ENCODE measurements around the gene AURKAIP1.
"Not testable (repeated sequence)": the region's sequence is repeated elsewhere in the genome, so short reads cannot be mapped to it uniquely, and the experiment has no call there.

The AURKAIP1 gene

GRCh38 chr1:1385339-1385738 lies 10.3 kb upstream of the AURKAIP1 start:
- DNase-seq = not testable (repeated sequence)

GRCh38 chr1:1381294-1381693 lies 6.3 kb upstream of the AURKAIP1 start:
- DNase-seq = no peak

- DNase-seq = no peak
Observed at GRCh38 chr1:1380860-1381259, 5.9 kb upstream of the AURKAIP1 start.

- no peak for DNase-seq
Observed at GRCh38 chr1:1377540-1378205, 2.7 kb upstream of the AURKAIP1 start.

- no peak for DNase-seq
Observed at GRCh38 chr1:1376551-1377226, 1.7 kb upstream of the AURKAIP1 start.

- no peak for DNase-seq
Observed at GRCh38 chr1:1374589-1374928, 448 bp downstream of the AURKAIP1 start.

GRCh38 chr1:1373815-1374588 lies 1.0 kb downstream of the AURKAIP1 start:
- no peak for DNase-seq

GRCh38 chr1:1373051-1373814 lies 1.8 kb downstream of the AURKAIP1 start:
- no peak for DNase-seq

- peak; percentile 62 to 79 for DNase-seq
Observed at GRCh38 chr1:1371746-1372711, 3.0 kb downstream of the AURKAIP1 start.

GRCh38 chr1:1371364-1371745 lies 3.7 kb downstream of the AURKAIP1 start:
- peak in 1 of 2 experiments; percentile 34 for DNase-seq

- no peak for DNase-seq
Observed at GRCh38 chr1:1370771-1371300, 4.2 kb downstream of the AURKAIP1 start.

GRCh38 chr1:1370094-1370493 lies 4.9 kb downstream of the AURKAIP1 start:
- DNase-seq = not testable (repeated sequence)

GRCh38 chr1:1367315-1367714 lies 7.7 kb downstream of the AURKAIP1 start:
- DNase-seq = no peak

GRCh38 chr1:1366699-1367066 lies 8.3 kb downstream of the AURKAIP1 start:
- no peak for DNase-seq

GRCh38 chr1:1365875-1366698 lies 8.9 kb downstream of the AURKAIP1 start:
- no peak for DNase-seq

- no peak for DNase-seq
Observed at GRCh38 chr1:1364266-1364665, 10.7 kb downstream of the AURKAIP1 start.

GRCh38 chr1:1361982-1362423 lies 13.0 kb downstream of the AURKAIP1 start:
- no peak for DNase-seq

GRCh38 chr1:1361233-1361981 lies 13.6 kb downstream of the AURKAIP1 start:
- no peak for DNase-seq

- DNase-seq = no peak
Observed at GRCh38 chr1:1360506-1361169, 14.4 kb downstream of the AURKAIP1 start.
